GM19035 (cell line): ENCODE results near the gene DDR1.
"Not testable (repeated sequence)": the region's sequence is repeated elsewhere in the genome, so short reads cannot be mapped to it uniquely, and the experiment has no call there.

Source experiments
- ATAC-seq: cut with Tn5 transposase; IDR thresholded peaks from one replicate; pipeline ENCODE4 v1.9.1; 2021; ENCODE audit not compliant: unreplicated experiment

The DDR1 gene

DNA sequence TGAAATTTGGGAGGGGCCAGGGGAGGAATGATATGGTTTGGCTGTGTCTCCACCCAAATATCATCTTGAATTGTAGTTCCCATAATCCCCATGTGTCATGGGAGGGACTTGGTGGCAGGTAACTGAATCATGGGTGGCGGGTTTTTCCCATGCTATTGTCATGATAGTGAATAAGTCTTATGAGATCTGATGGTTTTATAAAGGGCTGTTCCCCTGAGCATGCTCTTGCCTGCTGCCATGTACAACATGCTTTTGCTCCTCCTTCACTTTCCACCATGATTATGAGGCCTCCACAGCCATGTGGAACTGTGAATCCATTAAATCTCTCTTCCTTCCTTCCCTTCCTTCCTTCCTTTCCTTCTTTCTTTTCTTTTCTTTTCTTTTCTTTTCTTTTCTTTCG lies 31.9 kb upstream of the DDR1 start:
- ATAC-seq, result not testable (repeated sequence)

DNA sequence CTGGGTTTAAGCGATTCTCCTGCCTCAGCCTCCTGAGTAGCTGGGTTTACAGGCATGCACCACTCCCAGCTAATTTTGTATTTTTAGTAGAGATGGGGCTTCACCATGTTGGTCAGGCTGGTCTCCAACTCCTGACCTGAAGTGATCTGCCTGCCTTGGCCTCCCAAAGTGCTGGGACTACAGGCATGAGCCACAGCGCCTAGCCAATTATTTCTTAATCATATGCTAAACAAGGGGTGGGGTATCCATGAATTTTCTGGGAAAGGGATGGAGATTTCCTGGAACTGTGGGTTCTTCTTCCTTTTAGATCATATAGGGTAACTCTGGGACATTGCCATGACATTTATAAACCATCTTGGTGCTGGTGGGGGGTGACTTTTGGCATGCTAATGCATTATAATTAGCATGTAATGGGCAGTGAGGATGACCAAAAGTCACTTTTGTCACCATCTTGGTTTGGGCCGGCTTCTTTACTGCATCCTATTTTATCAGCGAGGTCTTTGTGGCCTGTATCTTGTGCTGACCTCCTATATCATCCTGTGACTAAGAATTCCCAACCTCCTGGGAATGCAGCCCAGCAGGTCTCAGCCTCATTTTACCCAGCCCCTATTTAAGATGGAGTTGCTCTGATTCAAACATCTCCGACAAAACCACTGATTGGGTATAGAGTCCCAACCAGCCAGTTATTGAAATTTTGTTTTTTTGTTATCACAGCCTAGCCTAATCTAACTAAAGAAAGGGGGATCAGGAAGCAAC lies 29.9 kb upstream of the DDR1 start:
- ATAC-seq, result no peak

DNA sequence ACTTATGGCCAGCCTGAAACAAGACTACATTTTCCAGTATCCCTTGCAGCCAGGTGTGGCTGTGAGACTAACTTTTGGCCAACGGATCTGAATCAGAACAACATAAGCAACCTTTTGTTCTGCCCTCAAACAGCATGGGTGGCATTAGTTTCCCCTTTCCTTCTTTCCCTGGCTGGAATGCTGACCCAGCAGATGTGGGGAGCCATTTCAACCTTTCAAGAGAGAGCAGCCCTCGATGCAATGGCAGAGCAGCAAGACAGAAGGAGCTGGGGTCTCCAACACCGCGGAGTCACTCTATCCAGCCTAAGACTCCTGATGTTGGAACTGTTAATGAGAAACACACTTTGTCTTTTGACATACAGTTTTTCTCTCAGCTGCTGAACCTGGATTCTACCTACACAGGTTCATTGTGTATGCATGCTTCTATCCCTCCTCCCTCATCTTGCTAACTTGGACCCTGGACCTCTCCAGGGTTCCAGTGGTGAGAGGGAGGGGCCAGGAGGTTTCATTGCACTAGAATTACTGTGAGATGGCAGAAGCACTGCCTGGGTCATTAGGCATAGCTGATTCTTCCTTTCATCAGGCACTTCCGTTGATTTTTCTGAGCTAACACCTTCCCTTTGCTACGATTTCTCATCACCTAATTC lies 28.8 kb upstream of the DDR1 start:
- no peak for ATAC-seq

DNA sequence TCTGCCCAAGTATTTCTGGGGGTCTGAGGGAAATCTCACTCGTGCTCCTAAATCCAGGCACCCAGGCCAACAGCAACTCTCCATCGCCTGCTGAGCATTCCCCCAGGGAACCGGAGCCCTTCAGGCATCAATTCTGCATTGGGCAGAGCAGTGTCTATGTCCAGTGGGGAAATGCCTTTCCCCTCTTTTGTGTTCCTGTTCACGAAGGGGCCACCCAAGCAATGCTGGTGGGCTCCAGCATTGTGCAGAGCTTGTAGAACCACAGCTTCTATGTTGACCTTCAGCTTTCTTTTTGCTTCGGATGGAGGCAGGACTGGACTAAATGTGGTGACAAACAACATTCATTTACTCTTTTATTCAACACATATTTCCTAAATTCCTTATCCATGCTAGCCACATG lies 27.2 kb upstream of the DDR1 start:
- no peak for ATAC-seq

DNA sequence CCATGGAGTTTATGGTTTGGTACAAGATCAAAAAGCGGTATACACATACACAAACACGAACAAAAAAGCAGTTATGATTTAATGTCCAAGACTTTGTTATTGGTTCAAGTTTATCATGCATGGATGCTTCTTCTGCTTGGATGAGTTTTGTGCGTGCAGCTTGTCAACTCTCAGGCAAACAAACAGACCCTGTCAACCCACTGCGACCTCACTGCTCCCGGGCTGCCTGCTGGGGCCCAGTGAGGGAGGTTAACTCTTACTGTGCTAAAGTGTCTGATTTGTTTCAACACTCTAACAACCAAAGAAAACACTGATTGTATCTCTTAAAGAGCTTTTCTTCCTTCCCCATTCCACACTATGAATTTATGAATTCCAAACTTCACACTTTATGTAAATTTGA lies 26.8 kb upstream of the DDR1 start:
- no peak for ATAC-seq

DNA sequence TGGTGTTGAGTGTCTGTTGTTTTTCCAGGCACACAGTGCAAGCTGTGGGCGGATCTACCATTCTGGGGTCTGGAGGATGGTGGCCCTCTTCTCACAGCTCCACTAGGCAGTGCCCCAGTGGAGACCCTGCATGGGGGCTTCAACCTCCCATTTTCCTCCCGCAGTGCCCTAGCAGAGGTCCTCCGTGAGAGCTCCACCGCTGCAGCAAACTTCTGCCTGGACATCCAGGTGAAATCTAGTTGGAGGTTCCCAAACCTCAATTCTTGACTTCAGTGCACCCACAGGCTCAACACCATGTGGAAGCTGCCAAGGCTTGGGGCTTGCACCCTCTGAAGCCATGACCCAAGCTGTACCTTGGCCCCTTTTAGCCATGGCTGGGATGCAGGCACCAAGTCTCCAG lies 24.6 kb upstream of the DDR1 start:
- not testable (repeated sequence) for ATAC-seq

DNA sequence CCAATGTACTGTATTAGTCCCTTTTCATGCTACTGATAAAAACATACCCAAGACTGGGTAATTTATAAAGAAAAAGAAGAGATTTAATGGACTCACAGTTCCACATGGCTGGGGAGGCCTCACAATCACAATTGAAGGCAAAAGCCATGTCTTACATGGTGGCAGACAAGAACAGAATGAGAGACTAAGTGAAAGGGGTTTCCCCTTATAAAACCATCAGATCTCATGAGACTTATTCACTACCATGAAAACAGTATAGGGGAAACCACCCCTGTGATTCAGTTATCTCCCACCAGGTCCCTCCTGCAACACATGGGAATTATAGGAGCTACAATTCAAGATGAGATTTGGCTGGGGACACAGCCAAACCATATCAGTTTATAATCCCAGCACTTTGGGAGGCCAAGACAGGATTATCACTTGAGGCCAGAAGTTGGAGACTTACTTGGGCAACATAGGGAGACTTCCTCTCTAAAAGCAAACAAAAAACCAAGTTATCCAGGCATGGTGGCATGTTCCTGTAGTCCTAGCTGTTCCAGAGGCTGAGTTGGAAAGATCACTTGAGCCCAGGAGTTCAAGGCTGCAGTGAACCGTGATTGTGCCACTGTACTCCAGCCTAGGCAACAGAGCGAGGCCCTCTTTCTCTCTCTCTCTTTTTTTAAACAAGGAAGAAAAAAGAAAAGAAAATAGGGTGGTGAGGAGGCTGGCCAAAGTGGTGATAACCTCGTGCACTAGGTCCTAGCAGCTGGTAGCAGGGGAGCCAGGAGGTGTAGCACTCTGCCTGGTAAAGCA lies 22.9 kb upstream of the DDR1 start:
- ATAC-seq, result no peak

DNA sequence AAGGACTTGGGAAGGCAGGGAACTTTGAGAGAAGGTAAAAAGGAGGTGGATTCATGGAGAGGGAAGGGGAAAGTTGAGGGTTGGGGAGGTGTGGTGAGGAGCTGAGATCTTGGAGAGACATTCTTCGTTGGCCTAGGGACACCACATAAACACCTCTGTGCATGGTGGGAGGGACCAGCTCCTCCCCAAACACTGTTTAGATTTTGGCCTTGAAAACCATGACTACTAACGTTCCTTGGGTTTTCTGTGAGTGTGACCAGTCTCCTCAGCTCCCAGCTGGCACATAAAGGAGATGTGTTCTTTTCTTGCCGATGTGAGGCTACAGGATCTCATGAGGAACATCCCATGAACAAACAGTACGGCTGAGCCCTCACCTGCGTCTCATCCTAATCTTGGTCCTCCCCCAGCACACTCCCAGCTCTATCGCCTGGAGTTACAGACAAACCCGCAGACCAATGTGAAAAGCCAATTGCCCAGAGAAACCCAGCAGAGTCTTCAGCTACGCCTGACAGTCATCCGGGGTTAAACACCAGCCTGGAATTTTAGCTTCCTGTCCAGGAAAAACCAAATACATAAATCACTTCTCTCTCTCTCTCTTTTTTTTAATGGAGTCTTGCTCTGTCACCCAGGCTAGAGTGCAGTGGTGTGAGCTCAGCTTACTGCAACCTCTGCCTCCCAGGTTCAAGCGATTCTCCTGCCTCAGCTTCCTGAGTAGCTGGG lies 22.0 kb upstream of the DDR1 start:
- ATAC-seq, result no peak

DNA sequence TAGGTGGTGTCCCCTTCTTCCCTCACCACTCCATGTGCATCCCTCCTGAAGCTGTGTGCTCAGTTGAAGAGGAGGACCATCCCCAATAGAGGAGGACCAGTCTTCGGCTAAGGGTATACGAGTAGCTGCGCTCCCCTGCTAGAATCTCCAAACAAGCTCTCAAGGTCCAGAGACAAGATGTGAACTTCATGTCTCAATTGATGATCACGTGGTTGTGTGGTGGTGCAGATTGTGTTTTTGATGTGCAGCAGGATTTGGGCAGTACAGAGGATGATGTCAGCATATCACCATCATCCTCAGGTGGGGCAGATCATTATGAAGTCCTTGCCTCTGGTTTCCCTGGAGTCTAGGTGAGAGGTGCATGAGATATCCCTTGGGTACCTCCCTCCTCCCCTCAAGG lies 20.0 kb upstream of the DDR1 start:
- no peak for ATAC-seq

DNA sequence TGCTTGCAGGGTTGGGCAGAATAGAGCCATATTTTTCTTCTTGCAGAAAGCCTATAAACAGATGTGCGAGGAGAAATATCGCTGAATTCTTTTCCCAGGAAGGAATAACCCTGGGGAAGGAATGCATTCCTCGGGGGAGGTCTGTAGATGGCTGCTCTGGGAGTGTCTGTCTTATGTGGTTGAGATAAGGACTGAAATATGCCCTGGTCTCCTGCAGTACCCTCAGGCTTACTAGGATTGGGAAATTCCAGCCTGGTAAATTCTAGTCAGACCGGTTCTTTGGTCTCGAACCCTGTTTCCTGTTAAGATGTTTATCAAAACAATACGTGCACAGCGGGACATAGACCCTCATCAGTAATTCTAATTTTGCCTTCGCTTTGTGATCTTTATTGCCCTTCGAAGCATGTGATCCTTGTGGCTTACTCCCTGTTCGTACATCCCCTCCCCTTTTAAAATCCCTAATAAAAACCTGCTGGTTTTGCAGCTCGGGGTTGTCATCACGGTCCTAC lies 15.0 kb upstream of the DDR1 start:
- ATAC-seq, result not testable (repeated sequence)

DNA sequence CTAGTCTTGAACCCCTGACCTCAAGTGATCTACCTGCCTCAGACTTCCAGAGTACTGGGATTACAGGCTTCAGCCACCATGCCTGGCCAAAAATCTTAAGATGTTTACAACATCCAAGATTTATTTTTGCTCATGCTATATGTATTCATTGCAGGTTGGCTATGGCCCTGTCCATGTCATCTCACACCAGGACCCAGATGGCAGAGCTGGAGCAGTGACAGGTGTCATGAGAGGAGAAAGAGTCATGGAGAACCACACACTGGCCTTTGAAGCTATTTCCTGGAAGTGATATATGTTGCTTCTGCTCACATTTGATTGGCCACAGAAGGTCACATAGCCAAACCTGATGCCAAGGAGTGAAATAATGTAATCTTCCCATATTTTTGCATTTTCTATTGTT lies 13.8 kb upstream of the DDR1 start:
- ATAC-seq, result no peak

DNA sequence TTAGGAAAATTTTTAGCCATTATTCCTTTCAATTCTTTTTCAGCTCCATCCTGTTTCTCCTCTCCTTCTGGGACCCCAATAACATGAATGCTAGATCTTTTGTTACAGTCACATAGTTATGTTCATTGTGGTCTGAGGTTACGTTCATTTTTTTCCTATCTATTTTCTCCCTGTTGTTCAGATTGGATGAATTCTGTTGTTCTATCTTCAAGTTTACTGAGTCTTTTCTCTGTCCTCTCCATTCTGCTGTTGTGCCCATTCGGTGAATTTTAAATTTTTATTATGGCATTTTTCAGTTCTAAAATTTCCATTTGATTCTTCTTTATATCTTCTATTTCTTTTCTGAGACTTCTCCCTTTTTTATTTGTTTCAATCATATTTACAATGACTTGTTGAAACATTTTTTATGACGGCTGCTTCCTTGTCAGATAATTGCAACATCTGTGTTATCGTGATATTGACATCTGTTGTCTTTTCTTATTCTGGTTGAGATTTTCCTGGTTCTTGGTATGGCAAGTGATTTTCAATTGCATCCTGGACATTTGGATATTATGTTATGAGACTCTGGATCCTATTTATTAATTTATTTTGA lies 12.6 kb upstream of the DDR1 start:
- no peak for ATAC-seq

DNA sequence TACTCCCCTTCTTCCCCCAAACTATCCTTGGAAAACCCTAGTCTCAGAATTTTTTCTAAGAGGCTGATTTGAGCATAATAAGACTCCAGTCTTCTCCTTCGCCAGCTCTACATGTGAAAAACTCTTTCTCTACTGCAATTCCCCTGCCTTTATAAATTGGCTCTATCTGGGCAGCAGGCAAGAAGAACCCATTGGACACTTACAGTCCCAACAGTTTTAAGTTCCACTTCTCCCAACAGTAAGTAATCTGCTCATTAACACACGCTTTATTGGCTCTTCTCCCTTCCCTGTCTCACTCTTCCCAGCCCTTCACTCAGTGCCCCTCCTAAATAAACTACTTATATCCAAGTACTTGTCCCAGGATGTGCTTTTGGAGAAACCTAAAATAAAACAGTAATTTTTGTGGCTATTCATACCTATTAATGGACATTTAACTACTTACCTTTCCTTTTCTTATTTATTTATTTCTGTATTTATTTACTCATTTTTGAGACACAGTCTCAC lies 11.1 kb upstream of the DDR1 start:
- ATAC-seq, result no peak

DNA sequence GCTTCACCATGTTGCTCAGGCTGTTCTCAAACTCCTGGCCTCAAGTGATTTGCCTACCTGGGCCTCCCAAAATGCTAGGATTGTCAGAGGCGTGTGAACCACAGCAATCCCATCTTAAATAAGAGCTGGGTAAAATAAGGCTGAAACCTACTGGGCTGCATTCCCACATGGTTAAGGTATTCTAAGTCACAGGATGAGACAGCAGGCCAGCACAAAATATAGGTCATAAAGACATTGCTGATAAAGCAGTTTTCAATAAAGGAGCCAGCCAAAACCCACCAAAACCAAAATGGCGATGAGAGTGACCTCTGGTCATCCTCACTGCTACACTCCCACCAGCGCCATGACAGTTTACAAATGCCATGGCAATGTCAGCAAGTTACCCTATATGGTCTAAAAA lies 10.5 kb upstream of the DDR1 start:
- ATAC-seq, result not testable (repeated sequence)

DNA sequence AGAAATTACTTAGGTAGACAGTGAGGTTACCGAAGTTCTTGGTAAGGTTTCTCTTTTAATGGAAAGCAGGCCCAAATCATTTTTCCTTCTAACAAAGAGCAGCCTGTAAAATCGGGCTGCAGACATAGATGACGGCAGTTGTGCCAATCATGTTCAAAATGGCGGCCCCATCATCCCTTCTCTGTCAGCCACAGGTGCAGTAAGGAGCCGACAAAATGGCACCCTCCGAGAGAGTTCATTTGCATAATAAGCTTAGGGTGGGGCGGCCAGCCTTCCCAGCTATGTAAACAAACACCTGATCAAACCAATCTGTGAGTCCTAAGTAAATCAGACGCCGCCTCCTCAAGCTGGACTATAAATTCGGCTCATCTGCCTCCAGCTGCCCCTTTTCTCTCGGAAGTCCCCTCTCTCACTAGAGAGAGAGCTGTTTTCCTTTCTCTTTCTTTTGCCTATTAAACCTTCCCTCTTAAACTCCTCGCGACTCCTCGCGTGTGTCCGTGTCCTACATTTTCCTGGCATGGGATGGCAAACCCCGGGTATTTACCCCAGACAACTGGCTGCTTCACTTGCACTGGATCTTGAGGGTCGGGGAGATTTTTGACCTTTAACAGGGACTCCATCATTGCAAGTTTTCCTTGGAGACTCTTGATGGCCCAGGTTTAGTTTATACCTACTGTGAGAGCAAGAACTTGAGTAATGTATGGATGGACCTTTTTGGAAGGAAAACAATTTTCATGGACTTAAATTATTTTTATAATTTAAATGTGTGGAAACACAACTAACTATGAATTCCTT lies 8.9 kb upstream of the DDR1 start:
- ATAC-seq, result no peak

DNA sequence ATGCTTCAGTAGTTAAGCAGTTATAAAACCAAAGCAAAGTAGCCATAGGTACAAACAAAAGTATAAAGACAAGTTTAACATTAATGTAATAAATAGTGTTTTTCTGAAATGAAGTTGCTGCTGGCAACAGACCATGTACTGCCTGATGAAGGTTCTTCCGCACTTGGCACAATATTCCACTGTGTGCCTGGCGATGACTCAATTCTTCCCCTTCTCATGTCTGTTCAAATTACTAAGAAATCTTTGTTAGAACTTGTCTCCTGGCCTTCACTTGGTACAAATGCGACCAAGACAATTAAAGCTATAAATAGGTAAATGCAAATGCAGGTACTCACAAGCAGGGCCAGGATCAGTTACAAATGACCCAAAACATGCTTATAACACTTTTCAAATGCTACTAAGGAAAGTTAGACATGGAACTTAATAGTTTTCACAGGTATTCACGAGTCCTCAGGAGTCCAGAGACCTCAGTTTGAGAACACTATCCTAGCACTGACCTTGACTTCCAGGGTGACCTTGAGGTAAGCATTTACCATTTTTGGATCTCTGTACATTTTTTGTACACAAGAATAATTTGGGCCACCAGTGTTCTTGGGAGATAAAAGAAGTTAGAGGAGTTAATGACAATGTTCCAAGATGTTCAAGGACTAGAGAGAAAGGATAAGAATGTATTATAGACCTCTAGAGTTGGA lies 8.1 kb upstream of the DDR1 start:
- no peak for ATAC-seq

DNA sequence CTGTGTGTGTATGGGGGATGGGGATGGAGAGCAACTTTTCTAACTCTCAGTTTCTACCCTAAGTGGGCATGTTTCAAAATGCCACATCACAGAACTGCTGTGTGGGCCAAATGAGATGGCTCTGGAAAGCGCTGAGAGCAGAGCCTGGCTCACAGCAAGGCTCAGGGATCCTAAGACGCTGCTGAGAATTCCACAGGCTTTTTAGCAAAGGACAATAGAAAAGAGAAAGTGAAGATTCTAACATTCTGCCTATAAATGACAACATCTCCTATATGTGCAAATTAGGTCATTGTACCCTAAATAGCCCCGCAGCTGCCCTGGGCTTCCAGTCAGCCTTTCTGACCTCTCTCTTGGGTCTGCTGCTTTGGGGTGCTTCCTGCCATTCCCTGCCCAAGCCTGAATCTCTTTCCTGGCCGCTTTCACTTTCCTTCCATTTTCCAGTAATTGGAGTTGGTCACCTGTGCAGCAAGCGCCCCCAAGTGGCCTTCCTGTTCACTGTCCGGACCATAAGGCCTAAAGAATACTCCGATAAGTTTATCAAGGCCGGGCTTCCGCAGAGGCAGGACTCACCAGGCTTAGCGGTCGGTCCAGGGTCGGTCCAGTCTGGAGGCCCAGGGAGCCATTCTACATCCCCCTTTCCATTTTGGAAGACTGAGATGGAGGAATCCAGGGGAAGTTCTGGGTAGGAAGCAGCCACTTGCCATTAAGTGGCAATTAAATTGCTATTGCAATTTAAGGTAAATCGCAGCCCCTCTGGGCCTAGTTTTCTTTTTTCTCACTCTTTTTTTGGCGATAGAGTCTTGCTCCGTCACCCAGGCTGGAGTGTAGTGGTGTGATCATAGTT lies 6.7 kb upstream of the DDR1 start:
- ATAC-seq, result no peak

DNA sequence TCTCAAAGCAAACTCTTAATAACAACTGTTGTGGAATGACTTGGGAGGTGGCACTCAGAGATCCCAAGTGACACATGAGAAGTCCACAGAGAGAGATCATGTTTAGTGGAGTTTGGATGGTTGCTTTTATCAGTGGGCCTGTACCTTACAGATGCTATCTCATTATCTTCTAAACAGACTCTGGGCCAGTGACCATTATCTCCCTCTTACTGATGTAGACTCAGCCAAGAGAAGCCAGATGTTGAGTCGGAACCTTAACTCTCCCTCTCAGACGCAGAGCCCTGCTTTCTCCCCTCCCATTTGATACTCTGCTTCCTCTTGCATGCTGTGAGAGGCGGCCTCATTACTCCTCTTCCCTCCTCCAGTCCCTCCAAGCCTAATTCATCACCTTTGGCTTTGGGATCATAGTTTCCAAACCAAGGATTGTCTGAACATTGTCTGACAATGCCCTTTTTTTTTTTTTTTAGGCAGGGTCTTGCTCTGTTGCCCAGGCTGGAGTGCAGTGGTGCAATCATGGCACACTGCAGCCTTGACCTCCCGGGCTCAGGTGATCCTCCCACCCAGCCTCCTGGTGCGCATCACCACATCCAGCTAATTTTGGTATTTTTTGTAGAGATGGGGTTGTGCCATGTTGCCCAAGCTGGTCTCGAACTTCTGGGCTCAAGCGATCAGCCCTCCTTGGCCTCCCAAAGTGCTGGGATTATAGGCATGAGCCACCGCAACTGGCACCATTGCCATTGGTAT lies 4.5 kb upstream of the DDR1 start:
- no peak for ATAC-seq
